ENCODE data around the gene PHGDH. TPM values are rescaled to one million over a fixed set of nuclear protein-coding genes. Genes with fewer than 3 reads are reported as not detected.

Gene PHGDH
- total and polyA plus RNA-seq, 2 experiments from 2014 or later, result 257 to 298 TPM

DNA sequence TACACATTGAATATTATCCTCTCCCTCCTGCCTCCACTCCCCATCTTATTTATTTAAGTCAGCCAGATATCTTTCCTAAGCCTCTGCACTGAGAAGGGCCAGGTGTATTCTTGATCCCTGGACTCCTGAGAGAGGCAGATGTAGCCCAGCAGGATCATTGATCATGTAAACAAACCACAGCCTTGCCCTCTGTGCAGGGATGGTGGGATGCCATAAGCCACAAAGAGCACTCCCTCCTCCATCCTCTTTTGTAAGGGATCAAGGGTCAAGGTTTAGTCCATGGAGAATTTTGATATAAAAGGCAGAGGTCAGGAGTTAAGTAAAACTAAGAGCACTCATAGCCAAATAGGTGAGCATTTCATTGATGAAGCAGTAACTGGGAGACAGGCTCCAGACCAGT lies 17.3 kb downstream of the PHGDH start:
- no peaks in the 10 kb centered on the region for H3K4me1 ChIP-seq (ENCODE audit: insufficient read depth)
- in situ Hi-C loops (cut with MboI), result no loop called here
- TF ChIP-seq EZH2 (IDR thresholded peaks at IDR 0.05; ENCODE audit: insufficient read depth, poor library complexity, severe bottlenecking) (no peak), EZH2phosphoT487 (IDR thresholded peaks at IDR 0.05; ENCODE audit: insufficient read depth, low read depth) (no peak)
- no peak overlapping the region for H3K4me3 ChIP-seq
- no peaks in the 10 kb centered on the region for H3K9me3 ChIP-seq (ENCODE audit: low read depth)
- H3K36me3 ChIP-seq (ENCODE audit: low read depth), result peaks cover 41% of the 10 kb centered on the region
- no peak overlapping the region for H3K9ac ChIP-seq
- H4K20me1 ChIP-seq (ENCODE audit: insufficient read depth), result 0 out of 2 replicates have a peak, but pooled peaks cover 3% of the 10 kb centered on the region
- no peaks in the 10 kb centered on the region for H3F3A ChIP-seq (ENCODE audit: insufficient read depth)
- no peak overlapping the region for H3K27ac ChIP-seq
- H2AFZ ChIP-seq, result no peak overlapping the region
- no peaks in the 10 kb centered on the region for H3K79me2 ChIP-seq (ENCODE audit: insufficient read depth)
- no peaks in the 10 kb centered on the region for H3K9me2 ChIP-seq (ENCODE audit: insufficient read depth)
- H3K27me3 ChIP-seq (replicated peaks; ENCODE audit: insufficient read depth), result no peaks in the 10 kb centered on the region
- no peak overlapping the region for H3K4me2 ChIP-seq (ENCODE audit: unreplicated experiment)
- no peak for DNase-seq

DNA sequence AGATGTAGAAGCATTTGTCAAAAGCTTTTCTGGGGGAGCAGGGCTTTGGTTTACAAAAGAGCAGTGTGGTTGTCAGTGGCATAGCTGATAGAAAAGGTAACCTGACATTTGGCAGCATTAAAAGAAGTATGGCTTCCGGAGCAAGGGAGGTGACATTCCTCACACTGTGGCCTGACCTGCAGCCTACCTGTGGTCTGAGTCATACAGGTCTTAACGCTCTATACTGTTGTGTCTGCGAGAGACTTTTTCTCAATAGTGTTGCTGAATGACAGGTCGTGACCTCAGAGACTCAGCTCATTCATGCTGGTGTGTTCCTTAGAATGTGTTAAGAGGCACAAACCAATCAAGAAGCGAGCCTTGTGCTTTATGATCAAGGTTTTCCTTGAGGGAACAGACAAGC lies 19.3 kb downstream of the PHGDH start:
- H3K36me3 ChIP-seq (ENCODE audit: low read depth), result peaks cover 46% of the 10 kb centered on the region

DNA sequence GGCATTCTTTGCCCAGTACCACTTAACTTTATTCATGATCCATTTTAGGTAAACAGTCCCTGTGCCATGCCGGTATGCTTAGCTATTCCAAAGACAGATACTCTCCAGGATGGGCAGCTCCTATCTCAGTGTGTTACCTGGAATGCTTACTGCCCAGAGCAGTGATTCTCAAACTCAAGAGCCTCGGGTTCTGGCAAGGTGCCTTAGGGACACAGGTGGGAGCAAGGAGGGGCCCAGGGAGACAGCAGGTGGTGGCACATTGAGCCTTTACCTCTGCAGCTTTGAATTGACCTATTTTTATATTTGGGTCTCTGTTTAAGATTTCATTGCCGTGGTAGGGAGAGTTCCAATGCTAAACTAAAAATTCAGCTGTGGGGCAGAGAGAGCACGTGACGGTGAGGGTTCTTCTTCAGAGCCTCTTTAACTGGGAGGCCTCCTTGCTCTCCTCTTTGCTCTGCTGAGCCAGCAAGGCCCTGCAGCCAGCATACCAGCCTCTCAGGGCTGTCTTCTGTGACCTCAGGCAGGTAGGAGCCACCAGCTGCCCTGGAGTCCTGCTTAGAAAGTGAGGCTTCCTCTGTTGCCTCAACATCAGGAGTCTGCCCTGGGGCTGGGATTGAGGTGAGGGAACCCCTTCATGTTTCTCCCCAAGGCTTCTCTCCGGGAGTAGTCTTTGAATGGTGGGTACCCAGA lies 20.2 kb downstream of the PHGDH start:
- no peak overlapping the region for H3K9ac ChIP-seq
- H3K4me2 ChIP-seq (ENCODE audit: unreplicated experiment), result no peak overlapping the region
- no peaks in the 10 kb centered on the region for H3K27me3 ChIP-seq (replicated peaks; ENCODE audit: insufficient read depth)
- H3K27ac ChIP-seq, result no peak overlapping the region
- H3K79me2 ChIP-seq (ENCODE audit: insufficient read depth), result no peaks in the 10 kb centered on the region
- H3K36me3 ChIP-seq (ENCODE audit: low read depth), result peaks cover 48% of the 10 kb centered on the region
- no peak overlapping the region for H3K4me3 ChIP-seq
- no peaks in the 10 kb centered on the region for H3F3A ChIP-seq (ENCODE audit: insufficient read depth)
- 93 to 96% methylated on average over 6 of the region's 6 CpGs for WGBS, 2 experiments (ENCODE audit: low coverage in 1 of 2, low lambda C conversion rate in 2 of 2, missing lambda C conversion rate in 2 of 2)
- H3K4me1 ChIP-seq (ENCODE audit: insufficient read depth), result no peaks in the 10 kb centered on the region
- H3K9me3 ChIP-seq (ENCODE audit: low read depth), result no peaks in the 10 kb centered on the region
- H2AFZ ChIP-seq, result no peak overlapping the region
- TF ChIP-seq EZH2 (IDR thresholded peaks at IDR 0.05; ENCODE audit: insufficient read depth, poor library complexity, severe bottlenecking), result no peak
- no peaks in the 10 kb centered on the region for H3K9me2 ChIP-seq (ENCODE audit: insufficient read depth)
- no peak for DNase-seq
- in situ Hi-C loops (cut with MboI), result no loop called here
- 0 out of 2 replicates have a peak, but pooled peaks cover 3% of the 10 kb centered on the region for H4K20me1 ChIP-seq (ENCODE audit: insufficient read depth)

More for the DNA sequence above, 19.3 kb downstream of the PHGDH start:
- Histone ChIP-seq H4K20me1 (ENCODE audit: insufficient read depth) (0 out of 2 replicates have a peak, but pooled peaks cover 3% of the 10 kb centered on the region), H2AFZ (no peak overlapping the region), H3K27me3 (replicated peaks; ENCODE audit: insufficient read depth) (no peaks in the 10 kb centered on the region), H3K4me2 (ENCODE audit: unreplicated experiment) (no peak overlapping the region), H3K9me3 (ENCODE audit: low read depth) (no peaks in the 10 kb centered on the region), H3K4me1 (ENCODE audit: insufficient read depth) (no peaks in the 10 kb centered on the region), H3F3A (ENCODE audit: insufficient read depth) (no peaks in the 10 kb centered on the region), H3K4me3 (no peak overlapping the region), H3K9me2 (ENCODE audit: insufficient read depth) (no peaks in the 10 kb centered on the region), H3K27ac (no peak overlapping the region), H3K9ac (no peak overlapping the region), H3K79me2 (ENCODE audit: insufficient read depth) (no peaks in the 10 kb centered on the region)
- in situ Hi-C loops (cut with MboI), result no loop called here
- no peak for DNase-seq
- TF ChIP-seq EZH2phosphoT487 (IDR thresholded peaks at IDR 0.05; ENCODE audit: insufficient read depth, low read depth) (no peak), EZH2 (IDR thresholded peaks at IDR 0.05; ENCODE audit: insufficient read depth, poor library complexity, severe bottlenecking) (no peak)
- WGBS, 2 experiments (ENCODE audit: low coverage in 1 of 2, low lambda C conversion rate in 2 of 2, missing lambda C conversion rate in 2 of 2), result 85 to 89% methylated on average over 5 of the region's 5 CpGs

DNA sequence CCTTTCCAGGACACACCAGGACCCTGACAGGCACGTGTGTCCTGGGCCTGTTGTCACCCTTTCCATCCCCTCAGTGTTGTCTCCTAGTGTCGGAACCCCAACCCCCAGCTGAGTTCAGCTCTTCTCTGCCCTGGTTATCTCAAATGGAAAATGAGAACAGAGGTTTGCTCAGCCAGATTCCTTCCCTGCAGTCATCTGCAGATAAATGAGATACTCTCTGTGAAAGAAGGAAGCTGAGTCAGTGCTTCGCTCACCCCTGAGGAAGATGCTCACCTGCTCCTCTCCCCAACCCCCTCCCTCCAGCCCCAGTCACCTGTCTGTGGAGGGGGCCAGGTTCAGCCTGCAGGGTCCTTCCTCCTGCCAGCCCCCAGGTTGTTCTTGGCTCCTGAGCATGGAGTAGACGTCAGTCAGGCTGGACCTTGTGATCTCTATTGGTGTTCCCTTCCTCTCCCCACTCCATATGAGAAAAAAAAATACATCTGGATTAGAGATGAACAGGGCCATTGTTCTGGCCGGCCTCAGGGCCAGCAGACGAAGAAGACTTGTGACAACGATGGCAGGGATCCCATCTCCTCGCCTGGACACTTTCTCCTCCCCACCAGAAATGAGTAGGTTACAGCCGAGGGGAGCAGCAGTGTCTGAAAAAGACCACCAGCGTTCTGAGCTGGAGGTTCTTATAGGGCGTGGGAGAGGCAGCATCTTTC lies 20.9 kb downstream of the PHGDH start:
- no peaks in the 10 kb centered on the region for H3K27me3 ChIP-seq (replicated peaks; ENCODE audit: insufficient read depth)
- H3K4me2 ChIP-seq (ENCODE audit: unreplicated experiment), result no peak overlapping the region
- H3F3A ChIP-seq (ENCODE audit: insufficient read depth), result no peaks in the 10 kb centered on the region
- H3K27ac ChIP-seq, result no peak overlapping the region
- no peak overlapping the region for H3K4me3 ChIP-seq
- no peak for DNase-seq
- no peak for TF ChIP-seq EZH2phosphoT487 (IDR thresholded peaks at IDR 0.05; ENCODE audit: insufficient read depth, low read depth)
- no peaks in the 10 kb centered on the region for H3K4me1 ChIP-seq (ENCODE audit: insufficient read depth)
- WGBS, 2 experiments (ENCODE audit: low coverage in 1 of 2, low lambda C conversion rate in 2 of 2, missing lambda C conversion rate in 2 of 2), result 82 to 85% methylated on average over 11 of the region's 11 CpGs
- H3K79me2 ChIP-seq (ENCODE audit: insufficient read depth), result no peaks in the 10 kb centered on the region
- H3K36me3 ChIP-seq (ENCODE audit: low read depth), result peaks cover 49% of the 10 kb centered on the region
- H2AFZ ChIP-seq, result no peak overlapping the region
- no peaks in the 10 kb centered on the region for H3K9me3 ChIP-seq (ENCODE audit: low read depth)
- H3K9ac ChIP-seq, result no peak overlapping the region
- H4K20me1 ChIP-seq (ENCODE audit: insufficient read depth), result 0 out of 2 replicates have a peak, but pooled peaks cover 3% of the 10 kb centered on the region
- H3K9me2 ChIP-seq (ENCODE audit: insufficient read depth), result no peaks in the 10 kb centered on the region
- in situ Hi-C loops (cut with MboI), result no loop called here

Data from GM23248 (cell line).